CD4-positive, alpha-beta memory T cell (primary cell): Measurements from ENCODE around the gene PELI2. TPM values are rescaled to one million over a fixed set of nuclear protein-coding genes. Genes with fewer than 3 reads are reported as not detected.

ENCODE experiments used
- CTCF ChIA-PET: fragments of 350-600 bp; sonication (Branson Sonifier 250); formaldehyde crosslinking; loops from one replicate; lab custom pipeline; 2021; ENCODE audit warnings: inconsistent platforms; ENCODE audit not compliant: partially characterized antibody; lab: Charles Lee
- POLR2A ChIA-PET: fragments of 350-600 bp; sonication (Branson Sonifier 250); formaldehyde crosslinking; loops from one replicate; lab custom pipeline; 2021; ENCODE audit not compliant: partially characterized antibody; lab: Charles Lee
- DNase-seq, 5 donors: peaks; one replicate each; pipeline versions ENCODE4 v3.0.0 to v3.0.0-alpha.2; 2020 to 2022; ENCODE audit warnings: mixed read lengths in 1 of 5
- H3K27ac ChIP-seq: one replicate; pipeline ENCODE4 v1.7.0; 2013; ENCODE audit warnings: low read depth, low read length
- H3K27me3 ChIP-seq: 2 replicates; pipeline ENCODE4 v1.7.0; 2013; ENCODE audit warnings: mild to moderate bottlenecking, low read length, moderate library complexity; ENCODE audit not compliant: insufficient read depth
- H3K36me3 ChIP-seq: 2 replicates; pipeline ENCODE4 v1.7.0; 2013; ENCODE audit warnings: mild to moderate bottlenecking, low read length, moderate library complexity; ENCODE audit not compliant: insufficient read depth
- H3K4me1 ChIP-seq: 2 replicates; pipeline ENCODE4 v1.7.0; 2013; ENCODE audit warnings: mild to moderate bottlenecking, low read length, moderate library complexity; ENCODE audit not compliant: insufficient read depth
- H3K4me3 ChIP-seq, 2 donors: one replicate each; pipeline ENCODE4 v1.7.0; 2013; ENCODE audit warnings: low read length in 2 of 2, mild to moderate bottlenecking in 1 of 2
- H3K9me3 ChIP-seq, 2 donors: one replicate each; pipeline ENCODE4 v1.7.0; 2013; ENCODE audit warnings: low read length in 2 of 2, control low read depth in 1 of 2; ENCODE audit not compliant: control insufficient read depth in 1 of 2
- H3K27ac Mint-ChIP-seq, 7 donors: one replicate each; pipeline ENCODE4 v1.8.0; 2020 to 2021; ENCODE audit warnings: mixed read lengths in 7 of 7, mild to moderate bottlenecking in 6 of 7, inconsistent platforms in 3 of 7, moderate library complexity in 3 of 7
- H3K27me3 Mint-ChIP-seq, 2 donors: one replicate each; pipeline ENCODE4 v1.8.0; 2020 to 2021; ENCODE audit warnings: mixed read lengths in 2 of 2
- H3K36me3 Mint-ChIP-seq, 2 donors: one replicate each; pipeline ENCODE4 v1.8.0; 2020 to 2021; ENCODE audit warnings: mixed read lengths in 2 of 2, inconsistent platforms in 1 of 2, mild to moderate bottlenecking in 1 of 2
- H3K4me1 Mint-ChIP-seq, 4 donors: one replicate each; pipeline ENCODE4 v1.8.0; 2020 to 2021; ENCODE audit warnings: mixed read lengths in 4 of 4, mild to moderate bottlenecking in 1 of 4
- H3K4me3 Mint-ChIP-seq, 8 donors: one replicate each; pipeline ENCODE4 v1.8.0; 2020 to 2021; ENCODE audit warnings: mixed read lengths in 8 of 8, mild to moderate bottlenecking in 7 of 8, moderate library complexity in 6 of 8, inconsistent platforms in 3 of 8
- H3K9me3 Mint-ChIP-seq, 8 donors: one replicate each; pipeline ENCODE4 v1.8.0; 2020 to 2021; ENCODE audit warnings: mixed read lengths in 8 of 8, mild to moderate bottlenecking in 5 of 8, inconsistent platforms in 3 of 8, moderate library complexity in 1 of 8
- intact Hi-C: fragments of 100-400 bp; cut with micrococcal nuclease; formaldehyde crosslinking; loops from one replicate; pipeline ENCODE4 v1.15.1; 2023
- polyA plus RNA-seq, 2 donors: library from polyadenylated mRNA; unstranded; fragments of 300-500 nt; fragmentation: Illumina TruSeq; gene quantifications; one replicate each; pipeline ENCODE4 v1.2.3, GENCODE V29; 2021
- total RNA-seq, 2 experiments: library from RNA; stranded (reverse); gene quantifications; one replicate each; pipeline ENCODE4 v1.2.3, GENCODE V29; 2021

PELI2 gene
- total and polyA plus RNA-seq, 4 experiments from 2014 or later: 1.2 to 16.4 (median 7.8) TPM

DNA sequence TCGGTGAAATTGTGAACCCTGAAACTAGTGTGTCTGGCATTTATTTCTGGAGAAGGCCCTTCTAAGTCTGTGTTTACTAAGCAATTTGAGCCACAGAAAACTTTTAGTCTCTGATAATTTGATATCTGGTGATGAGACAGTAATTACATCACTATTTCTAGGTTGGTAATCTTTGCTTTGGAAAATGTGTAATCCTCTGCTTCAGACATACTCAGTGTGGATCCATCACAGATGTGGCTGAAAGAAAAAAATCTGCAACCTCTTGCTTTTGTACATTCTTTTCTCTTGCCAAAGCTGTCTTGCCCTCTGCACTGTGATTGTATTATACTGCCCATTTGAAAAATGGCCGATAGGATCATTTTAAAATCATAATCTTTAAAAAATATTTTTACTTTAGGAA lies 78.1 kb downstream of the PELI2 start:
- H3K27me3 Mint-ChIP-seq: no peaks in the 10 kb centered on the region
- H3K4me1 Mint-ChIP-seq: peaks cover 18 to 25% (median 23%) of the 10 kb centered on the region in 4 donors
- Histone ChIP-seq H3K36me3 (no peaks in the 10 kb centered on the region), H3K4me1 (peaks cover 15% of the 10 kb centered on the region), H3K9me3 (no peaks in the 10 kb centered on the region), H3K27me3 (no peaks in the 10 kb centered on the region), H3K27ac (no peak overlapping the region), H3K4me3 (no peak overlapping the region)
- H3K9me3 Mint-ChIP-seq: no peaks in the 10 kb centered on the region
- POLR2A ChIA-PET: no interaction called here
- H3K4me3 Mint-ChIP-seq: peak overlapping the region in 1 of 8 donors; percentile 31
- intact Hi-C loops: loop anchor here (10.0 kb wide), 1 partner anchor 51 kb away; no protein-coding TSS in a partner anchor
- CTCF ChIA-PET: no interaction called here
- H3K27ac Mint-ChIP-seq: peak overlapping the region in 1 of 7 donors; percentile 8
- DNase-seq: no peak
- no peaks in the 10 kb centered on the region for H3K36me3 Mint-ChIP-seq

GRCh38 chr14:56197150-56197549 lies 78.9 kb downstream of the PELI2 start:
- Mint-ChIP-seq H3K9me3 (no peaks in the 10 kb centered on the region), H3K4me1 (peaks cover 18 to 25% (median 22%) of the 10 kb centered on the region in 4 donors), H3K27me3 (no peaks in the 10 kb centered on the region), H3K27ac (no peak overlapping the region), H3K36me3 (no peaks in the 10 kb centered on the region), H3K4me3 (no peak overlapping the region)
- CTCF ChIA-PET: no interaction called here
- no peaks in the 10 kb centered on the region for H3K9me3 ChIP-seq
- no peak overlapping the region for H3K27ac ChIP-seq
- H3K4me1 ChIP-seq: peaks cover 15% of the 10 kb centered on the region
- intact Hi-C loops: loop anchor here (10.0 kb wide), 1 partner anchor 52 kb away; no protein-coding TSS in a partner anchor
- no peak overlapping the region for H3K4me3 ChIP-seq
- POLR2A ChIA-PET: no interaction called here
- H3K36me3 ChIP-seq: no peaks in the 10 kb centered on the region
- DNase-seq: no peak
- no peaks in the 10 kb centered on the region for H3K27me3 ChIP-seq

DNA sequence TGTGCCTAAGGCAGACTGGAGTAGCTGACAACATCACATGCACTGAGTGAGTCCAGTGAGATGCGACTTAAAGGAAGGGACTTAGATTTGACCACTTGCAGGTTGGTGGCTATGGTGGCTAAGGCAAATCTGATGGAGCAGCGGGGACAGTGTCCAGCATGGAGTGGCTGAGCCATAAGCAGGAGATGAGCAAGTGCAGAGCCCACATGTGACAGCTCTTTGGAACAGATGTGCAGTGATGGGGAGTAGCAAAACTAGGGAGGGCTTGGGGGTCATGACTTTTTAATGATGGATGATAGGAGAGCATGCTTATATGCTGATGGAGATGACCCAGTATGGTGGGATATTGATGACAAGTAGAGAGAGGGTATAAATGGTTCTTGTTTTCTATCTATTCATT lies 80.2 kb downstream of the PELI2 start:
- Mint-ChIP-seq H3K9me3 (no peaks in the 10 kb centered on the region), H3K27ac (no peak overlapping the region), H3K4me3 (no peak overlapping the region), H3K27me3 (no peaks in the 10 kb centered on the region), H3K4me1 (peaks cover 18 to 25% (median 22%) of the 10 kb centered on the region in 4 donors), H3K36me3 (no peaks in the 10 kb centered on the region)
- CTCF ChIA-PET: no interaction called here
- no peak for DNase-seq
- intact Hi-C loops: loop anchor here (10.0 kb wide), 1 partner anchor 54 kb away; no protein-coding TSS in a partner anchor
- Histone ChIP-seq H3K27me3 (no peaks in the 10 kb centered on the region), H3K9me3 (no peaks in the 10 kb centered on the region), H3K27ac (no peak overlapping the region), H3K4me1 (peaks cover 15% of the 10 kb centered on the region), H3K36me3 (no peaks in the 10 kb centered on the region), H3K4me3 (no peak overlapping the region)
- POLR2A ChIA-PET: interaction anchor here (1.5 kb wide), 1 partner anchor 80 kb away, joined by 3 read pairs; the partner anchor contains the start of gene PELI2

GRCh38 chr14:56199095-56199981 lies 81.1 kb downstream of the PELI2 start:
- peaks cover 15 to 20% (median 18%) of the 10 kb centered on the region in 4 donors for H3K4me1 Mint-ChIP-seq
- ChIA-PET POLR2A (interaction anchor here (1.5 kb wide), 1 partner anchor 81 kb away, joined by 3 read pairs; the partner anchor contains the start of gene PELI2), CTCF (interaction anchor here (1.2 kb wide), 1 partner anchor 12 kb away, joined by 3 read pairs; no protein-coding TSS in a partner anchor)
- Histone ChIP-seq H3K36me3 (no peaks in the 10 kb centered on the region), H3K27ac (no peak overlapping the region), H3K4me1 (peaks cover 15% of the 10 kb centered on the region), H3K27me3 (no peaks in the 10 kb centered on the region), H3K4me3 (no peak overlapping the region), H3K9me3 (no peaks in the 10 kb centered on the region)
- no peak overlapping the region for H3K27ac Mint-ChIP-seq
- no peaks in the 10 kb centered on the region for H3K9me3 Mint-ChIP-seq
- DNase-seq: no peak
- no peaks in the 10 kb centered on the region for H3K36me3 Mint-ChIP-seq
- no peak overlapping the region for H3K4me3 Mint-ChIP-seq
- H3K27me3 Mint-ChIP-seq: no peaks in the 10 kb centered on the region
- intact Hi-C loops: loop anchor here (10.0 kb wide), 1 partner anchor 55 kb away; no protein-coding TSS in a partner anchor

DNA sequence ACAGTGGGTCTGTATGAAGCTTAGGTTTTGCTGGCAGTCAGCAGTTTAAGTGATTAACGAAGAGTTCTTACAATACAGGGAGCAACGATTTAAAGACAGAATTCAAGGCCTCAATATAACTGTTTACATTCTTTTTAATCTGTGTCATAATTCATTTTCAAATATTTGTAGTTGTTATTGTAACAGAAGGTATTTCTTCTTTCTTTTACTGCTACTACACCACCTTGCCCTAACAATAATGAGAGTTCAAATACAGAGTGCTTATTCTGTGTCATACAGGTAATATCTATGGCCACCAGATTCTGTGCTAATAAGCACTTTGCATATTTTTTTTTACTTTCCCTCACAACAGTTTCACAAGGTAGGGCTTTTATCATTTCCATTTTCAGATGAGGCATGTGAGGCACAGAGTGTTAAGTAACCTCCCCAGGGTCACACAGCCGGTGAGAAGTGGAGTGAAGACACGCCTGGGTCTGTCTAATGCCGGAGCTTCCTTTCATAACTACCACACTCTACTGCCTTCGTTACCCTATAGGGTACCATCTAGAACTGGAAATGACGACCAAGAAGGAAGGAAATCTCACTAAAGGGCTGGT lies 81.9 kb downstream of the PELI2 start:
- Mint-ChIP-seq H3K4me3 (no peak overlapping the region), H3K36me3 (no peaks in the 10 kb centered on the region), H3K27me3 (no peaks in the 10 kb centered on the region), H3K4me1 (peaks cover 9 to 13% (median 12%) of the 10 kb centered on the region in 4 donors), H3K9me3 (no peaks in the 10 kb centered on the region), H3K27ac (no peak overlapping the region)
- intact Hi-C loops: loop anchor here (10.0 kb wide), 1 partner anchor 55 kb away; no protein-coding TSS in a partner anchor
- POLR2A ChIA-PET: interaction anchor here (1.5 kb wide), 1 partner anchor 82 kb away, joined by 3 read pairs; the partner anchor contains the start of gene PELI2
- Histone ChIP-seq H3K4me3 (no peak overlapping the region), H3K9me3 (no peaks in the 10 kb centered on the region), H3K4me1 (peaks cover 12% of the 10 kb centered on the region), H3K36me3 (no peaks in the 10 kb centered on the region), H3K27me3 (no peaks in the 10 kb centered on the region), H3K27ac (no peak overlapping the region)
- CTCF ChIA-PET: interaction anchor here (1.2 kb wide), 1 partner anchor 13 kb away, joined by 3 read pairs; no protein-coding TSS in a partner anchor
- DNase-seq: no peak

DNA sequence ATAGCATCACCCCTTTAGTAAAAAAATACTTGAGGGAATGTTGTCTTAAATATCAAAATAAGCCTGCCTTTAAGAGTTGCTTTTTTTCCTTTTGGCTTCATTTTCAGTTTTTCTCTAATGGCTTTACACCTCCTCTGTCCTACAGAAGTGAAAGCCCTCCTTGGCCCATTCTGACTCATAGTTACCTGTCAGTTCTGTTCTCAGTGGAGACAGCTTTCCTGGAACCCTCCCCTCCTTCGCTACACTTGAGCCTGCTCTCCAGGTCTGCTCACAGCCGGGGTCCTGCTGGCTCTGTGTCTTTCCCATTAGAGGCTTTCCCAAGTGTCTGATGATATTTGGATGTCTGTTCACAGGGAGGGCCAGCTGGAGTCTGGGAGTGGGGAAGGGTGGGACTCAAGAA lies 84.0 kb downstream of the PELI2 start:
- no peaks in the 10 kb centered on the region for H3K36me3 ChIP-seq
- Mint-ChIP-seq H3K27ac (no peak overlapping the region), H3K9me3 (no peaks in the 10 kb centered on the region), H3K27me3 (no peaks in the 10 kb centered on the region), H3K4me1 (no peaks in the 10 kb centered on the region), H3K4me3 (no peak overlapping the region), H3K36me3 (no peaks in the 10 kb centered on the region)
- DNase-seq: no peak
- H3K4me1 ChIP-seq: no peaks in the 10 kb centered on the region
- POLR2A ChIA-PET: no interaction called here
- intact Hi-C loops: no loop called here
- no peak overlapping the region for H3K27ac ChIP-seq
- H3K4me3 ChIP-seq: no peak overlapping the region
- no peaks in the 10 kb centered on the region for H3K9me3 ChIP-seq
- CTCF ChIA-PET: no interaction called here
- H3K27me3 ChIP-seq: no peaks in the 10 kb centered on the region

DNA sequence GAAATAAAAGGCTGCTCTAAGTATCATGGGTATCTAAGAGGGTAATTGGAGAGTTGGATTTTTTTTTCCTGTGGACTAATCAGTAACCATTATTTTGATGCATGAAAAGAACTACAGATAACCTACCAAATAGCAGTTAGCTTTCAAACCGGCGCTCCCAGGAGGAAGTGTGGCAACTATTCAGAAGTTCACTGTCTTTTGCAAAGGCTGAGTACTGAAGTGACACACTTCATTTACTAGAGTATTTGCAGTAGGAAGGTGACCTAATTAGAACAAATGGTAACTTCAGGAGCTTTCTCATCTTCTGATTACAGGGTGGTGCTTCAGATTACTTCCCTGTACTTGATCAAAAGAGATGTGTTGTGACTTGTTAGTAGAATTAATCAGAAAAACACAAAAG lies 87.7 kb downstream of the PELI2 start:
- no peaks in the 10 kb centered on the region for H3K9me3 ChIP-seq
- CTCF ChIA-PET: interaction anchor here (1.2 kb wide), 1 partner anchor 9 kb away, joined by 4 read pairs; no protein-coding TSS in a partner anchor
- intact Hi-C loops: no loop called here

More for the DNA sequence above, 87.7 kb downstream of the PELI2 start:
- H3K27ac Mint-ChIP-seq: no peak overlapping the region
- no peaks in the 10 kb centered on the region for H3K4me1 ChIP-seq
- no peaks in the 10 kb centered on the region for H3K36me3 Mint-ChIP-seq
- DNase-seq: no peak
- H3K36me3 ChIP-seq: no peaks in the 10 kb centered on the region
- POLR2A ChIA-PET: no interaction called here
- no peaks in the 10 kb centered on the region for H3K27me3 ChIP-seq
- no peak overlapping the region for H3K27ac ChIP-seq
- no peaks in the 10 kb centered on the region for H3K27me3 Mint-ChIP-seq
- H3K4me3 ChIP-seq: no peak overlapping the region
- peaks cover 0 to 5% (median 2%) of the 10 kb centered on the region in 4 donors for H3K4me1 Mint-ChIP-seq
- H3K9me3 Mint-ChIP-seq: no peaks in the 10 kb centered on the region
- H3K4me3 Mint-ChIP-seq: no peak overlapping the region
